Keratinocyte (primary cell): ENCODE measurements around the gene ABLIM1.

ENCODE experiments used
- CTCF ChIP-seq, 3 experiments: IDR thresholded peaks in 1 of 3; conservative IDR thresholded peaks in 1 of 3; optimal IDR thresholded peaks in 1 of 3; 2 replicates in 2 of 3; 3 replicates in 1 of 3; pipeline versions ENCODE3 to v1.5.1; 2011; ENCODE audit warnings: low read length in 3 of 3, mild to moderate bottlenecking in 3 of 3, moderate library complexity in 2 of 3, control low read depth in 1 of 3, inconsistent platforms in 1 of 3; ENCODE audit not compliant: insufficient read depth in 2 of 3; ENCODE audit errors: extremely low read depth in 1 of 3
- EZH2 ChIP-seq: IDR thresholded peaks from one replicate; pipeline ENCODE4 v1.6.1; 2012; ENCODE audit warnings: inconsistent platforms, mild to moderate bottlenecking, low read length, moderate library complexity

DNA sequence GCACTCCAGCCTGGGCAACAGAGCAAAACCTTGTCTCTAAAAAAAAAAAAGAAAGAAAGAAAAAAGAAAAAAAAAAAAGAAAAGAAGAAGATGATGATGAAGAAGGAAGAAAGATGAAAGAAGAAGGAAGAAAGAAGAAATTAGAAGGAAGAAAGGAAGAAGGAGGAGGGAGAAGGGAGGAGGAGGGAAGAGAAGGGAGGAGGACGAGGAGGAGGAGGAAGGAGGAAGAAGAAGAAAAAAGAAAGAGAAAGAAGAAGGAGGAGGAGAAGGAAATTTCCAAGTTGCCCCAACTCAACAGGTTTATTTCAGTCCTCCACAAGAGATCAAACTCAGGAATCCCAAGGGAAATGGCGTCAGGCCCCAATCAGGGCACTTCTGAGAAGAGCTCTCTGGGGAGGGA lies 115.7 kb downstream of the ABLIM1 start:
- TF ChIP-seq CTCF (optimal IDR thresholded peaks at IDR 0.05 in 1 of 3, IDR thresholded peaks at IDR 0.05 in 1 of 3, conservative IDR thresholded peaks at IDR 0.05 in 1 of 3; ENCODE audit: extremely low read depth in 1 of 3, insufficient read depth in 2 of 3, low read length in 3 of 3) (no peak), EZH2 (no peak)
